DMS153 treated with DMSO at 0.1 percent for 48 hours (cell line): ENCODE measurements around the gene SPIN1.

Experiments
- DNase-seq: peaks from one replicate; lab custom pipeline; 2025; ENCODE audit not compliant: unreplicated experiment; lab: John Stamatoyannopoulos, UW

Gene SPIN1

GRCh38 chr9:88433583-88434255 is 45.5 kb downstream of the SPIN1 start:
- DNase-seq: no peak

- no peak for DNase-seq
Measured at GRCh38 chr9:88435336-88435735, 47.1 kb downstream of the SPIN1 start.

GRCh38 chr9:88436379-88436778 is 48.1 kb downstream of the SPIN1 start:
- no peak for DNase-seq

- DNase-seq: no peak
Measured at GRCh38 chr9:88437210-88438146, 49.2 kb downstream of the SPIN1 start.

- DNase-seq: no peak
Measured at GRCh38 chr9:88438811-88439210, 50.6 kb downstream of the SPIN1 start.

GRCh38 chr9:88441301-88442007 is 53.2 kb downstream of the SPIN1 start:
- DNase-seq: no peak

- DNase-seq: no peak
Measured at GRCh38 chr9:88443480-88444113, 55.4 kb downstream of the SPIN1 start.

- no peak for DNase-seq
Measured at GRCh38 chr9:88446728-88447127, 58.5 kb downstream of the SPIN1 start.

GRCh38 chr9:88447431-88447830 is 59.2 kb downstream of the SPIN1 start:
- no peak for DNase-seq

- no peak for DNase-seq
Measured at GRCh38 chr9:88451160-88451559, 62.9 kb downstream of the SPIN1 start.

- DNase-seq: no peak
Measured at GRCh38 chr9:88458716-88459465, 70.6 kb downstream of the SPIN1 start.

GRCh38 chr9:88460587-88461332 is 72.5 kb downstream of the SPIN1 start:
- no peak for DNase-seq

GRCh38 chr9:88462191-88462590 is 73.9 kb downstream of the SPIN1 start:
- no peak for DNase-seq

GRCh38 chr9:88464851-88465250 is 76.6 kb downstream of the SPIN1 start:
- DNase-seq: no peak

- no peak for DNase-seq
Measured at GRCh38 chr9:88468226-88468625, 80.0 kb downstream of the SPIN1 start.

- DNase-seq: no peak
Measured at GRCh38 chr9:88476491-88477271, 88.4 kb downstream of the SPIN1 start.

- DNase-seq: no peak
Measured at GRCh38 chr9:88477300-88477751, 89.1 kb downstream of the SPIN1 start.

- DNase-seq: no peak
Measured at GRCh38 chr9:88478246-88478645, 90.0 kb downstream of the SPIN1 start.

- no peak for DNase-seq
Measured at GRCh38 chr9:88481933-88482332, 93.7 kb downstream of the SPIN1 start.
